Activated CD8-positive, alpha-beta T cell treated with anti-CD3 and anti-CD28 coated beads for 36 hours (primary cell): Measurements from ENCODE around the gene CRB1. TPM values are rescaled to one million over a fixed set of nuclear protein-coding genes. Genes with fewer than 3 reads are reported as not detected.

Experiments used
- ATAC-seq: fragments of 200-7000 bp; cut with Tn5 transposase; one replicate; pipeline ENCODE4 v1.10.0; 2021; ENCODE audit warnings: mild to moderate bottlenecking, moderate library complexity
- CTCF ChIA-PET: fragments of 350-600 bp; sonication (Branson Sonifier 250); formaldehyde crosslinking; loops from one replicate; lab custom pipeline; 2021; ENCODE audit warnings: antibody characterized with exemption; lab: Charles Lee
- POLR2A ChIA-PET: fragments of 350-600 bp; sonication (Branson Sonifier 250); formaldehyde crosslinking; loops from one replicate; lab custom pipeline; 2021; ENCODE audit warnings: antibody characterized with exemption; lab: Charles Lee
- DNase-seq: peaks from one replicate; pipeline ENCODE4 v3.0.0-alpha.2; 2020
- H3K27ac Mint-ChIP-seq: one replicate; pipeline ENCODE4 v1.8.0; 2021; ENCODE audit warnings: mild to moderate bottlenecking, mixed read lengths
- H3K27me3 Mint-ChIP-seq: one replicate; pipeline ENCODE4 v1.8.0; 2021; ENCODE audit warnings: mixed read lengths
- H3K36me3 Mint-ChIP-seq: one replicate; pipeline ENCODE4 v1.8.0; 2021; ENCODE audit warnings: low read depth, mixed read lengths
- H3K4me1 Mint-ChIP-seq: one replicate; pipeline ENCODE4 v1.8.0; 2021; ENCODE audit warnings: low read depth, mixed read lengths
- H3K4me3 Mint-ChIP-seq: one replicate; pipeline ENCODE4 v1.8.0; 2021; ENCODE audit warnings: mild to moderate bottlenecking, moderate library complexity, mixed read lengths
- H3K9me3 Mint-ChIP-seq: one replicate; pipeline ENCODE4 v1.8.0; 2021; ENCODE audit warnings: mixed read lengths
- CTCF ChIP-seq: fragments of 200-600 bp; IDR thresholded peaks from one replicate; pipeline ENCODE4 v1.8.0; 2022; ENCODE audit warnings: antibody characterized with exemption, mild to moderate bottlenecking
- intact Hi-C: fragments of 100-400 bp; cut with micrococcal nuclease; formaldehyde crosslinking; loops from one replicate; pipeline ENCODE4 v1.10.0; 2022
- total RNA-seq, 2 experiments: library from RNA; stranded (reverse); gene quantifications; one replicate each; pipeline ENCODE4 v1.2.3, GENCODE V29; 2021

CRB1 gene
- total RNA-seq, 2 experiments from 2014 or later = not detected

GRCh38 chr1:197367627-197368026 lies 99.6 kb downstream of the CRB1 start:
- Mint-ChIP-seq H3K27me3 (no peaks in the 10 kb centered on the region), H3K9me3 (no peaks in the 10 kb centered on the region), H3K36me3 (no peaks in the 10 kb centered on the region), H3K4me1 (no peaks in the 10 kb centered on the region), H3K27ac (no peak overlapping the region), H3K4me3 (no peak overlapping the region)
- POLR2A ChIA-PET = no interaction called here
- ATAC-seq = no peak
- intact Hi-C loops = no loop called here
- no peak for DNase-seq
- CTCF ChIA-PET = no interaction called here
- no peak for TF ChIP-seq CTCF

DNA sequence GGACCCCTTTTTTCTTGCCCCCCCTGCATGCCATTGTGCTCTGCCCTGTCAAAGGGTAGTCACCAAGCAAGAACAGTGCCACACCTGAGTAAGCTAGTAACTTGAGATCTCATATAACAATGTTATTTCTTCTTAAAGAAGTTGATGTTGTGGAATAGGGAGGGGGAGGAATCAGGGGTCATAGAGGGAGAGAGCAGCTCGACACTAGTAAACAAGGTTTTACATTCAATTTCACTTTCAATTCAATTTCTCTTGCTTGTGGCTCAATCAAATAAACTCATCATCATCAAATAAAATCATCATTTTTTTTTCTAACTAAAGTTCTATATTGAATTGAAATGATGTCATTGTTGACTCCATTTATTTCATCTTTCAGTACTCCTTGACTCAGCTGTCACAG lies 106.4 kb downstream of the CRB1 start:
- H3K4me1 Mint-ChIP-seq = no peaks in the 10 kb centered on the region
- ATAC-seq = no peak
- no peak for TF ChIP-seq CTCF
- H3K27ac Mint-ChIP-seq = no peak overlapping the region
- ChIA-PET CTCF (interaction anchor here (1.0 to 1.3 kb wide), 3 partner anchors 13 to 145 kb away, joined by 3 read pairs; no protein-coding TSS in a partner anchor), POLR2A (no interaction called here)
- intact Hi-C loops = no loop called here
- DNase-seq = no peak
- H3K9me3 Mint-ChIP-seq = no peaks in the 10 kb centered on the region
- H3K36me3 Mint-ChIP-seq = no peaks in the 10 kb centered on the region
- H3K4me3 Mint-ChIP-seq = no peak overlapping the region
- no peaks in the 10 kb centered on the region for H3K27me3 Mint-ChIP-seq

DNA sequence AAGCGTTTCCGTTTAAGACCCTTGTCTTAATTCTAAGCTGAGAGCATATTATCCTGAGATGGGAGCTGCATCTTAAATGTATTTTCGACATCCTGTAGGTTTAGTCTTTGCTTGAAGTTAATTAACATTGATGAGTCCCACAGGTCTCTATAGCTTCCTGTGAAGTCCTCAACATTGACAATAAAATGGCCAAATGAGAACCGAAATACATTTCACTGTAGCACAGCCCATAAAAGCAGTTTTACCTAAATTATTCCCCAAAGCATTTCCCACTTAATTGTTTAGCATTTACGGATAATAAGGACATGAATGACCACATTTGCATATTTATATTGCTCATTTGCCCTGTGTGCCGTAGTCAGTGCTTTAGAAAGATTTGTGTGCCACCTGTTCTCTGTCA lies 116.4 kb downstream of the CRB1 start:
- Mint-ChIP-seq H3K9me3 (no peaks in the 10 kb centered on the region), H3K4me3 (no peak overlapping the region), H3K27ac (no peak overlapping the region), H3K36me3 (no peaks in the 10 kb centered on the region), H3K4me1 (peaks cover 3% of the 10 kb centered on the region), H3K27me3 (no peaks in the 10 kb centered on the region)
- intact Hi-C loops = no loop called here
- ChIA-PET CTCF (interaction anchor here (1.6 to 4.7 kb wide), 2 partner anchors 16 to 138 kb away, joined by 3 to 24 read pairs; no protein-coding TSS in a partner anchor), POLR2A (no interaction called here)
- DNase-seq = no peak
- ATAC-seq = no peak
- no peak for TF ChIP-seq CTCF

DNA sequence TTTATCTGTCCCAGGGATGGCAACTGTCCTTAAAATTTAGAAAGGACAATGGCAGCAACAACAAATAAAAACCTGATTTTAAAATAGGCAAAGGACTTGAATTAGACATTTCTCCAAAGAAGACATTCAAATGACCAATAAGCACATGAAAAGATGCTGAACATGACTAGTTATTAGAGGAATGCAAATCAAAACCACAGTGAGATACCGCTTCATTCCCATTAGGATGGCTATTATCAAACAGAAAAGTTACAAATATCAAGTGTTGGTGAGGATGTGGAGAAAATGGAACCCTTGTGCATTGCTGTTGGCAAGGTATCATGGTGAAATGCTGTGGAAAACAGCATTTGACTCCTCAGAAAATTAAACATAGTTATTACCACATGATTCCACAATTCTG lies 120.7 kb downstream of the CRB1 start:
- ATAC-seq = no peak
- POLR2A ChIA-PET = no interaction called here

GRCh38 chr1:197390856-197391255 lies 122.8 kb downstream of the CRB1 start:
- Mint-ChIP-seq H3K27me3 (peaks cover 2% of the 10 kb centered on the region), H3K36me3 (no peaks in the 10 kb centered on the region), H3K4me1 (peaks cover 26% of the 10 kb centered on the region), H3K4me3 (no peak overlapping the region), H3K9me3 (no peaks in the 10 kb centered on the region), H3K27ac (peak overlapping the region; percentile 60)
- ChIA-PET POLR2A (no interaction called here), CTCF (interaction anchor here (0.6 to 1.7 kb wide), 2 partner anchors 9 to 115 kb away, joined by 3 to 8 read pairs; no protein-coding TSS in a partner anchor)
- intact Hi-C loops = no loop called here
- ATAC-seq (no peak), DNase-seq (no peak)
- no peak for TF ChIP-seq CTCF

More for the DNA sequence above, 120.7 kb downstream of the CRB1 start:
- no peaks in the 10 kb centered on the region for H3K36me3 Mint-ChIP-seq
- no peak overlapping the region for H3K27ac Mint-ChIP-seq
- CTCF ChIA-PET = no interaction called here
- peaks cover 26% of the 10 kb centered on the region for H3K4me1 Mint-ChIP-seq
- no peak for TF ChIP-seq CTCF
- intact Hi-C loops = no loop called here
- no peaks in the 10 kb centered on the region for H3K27me3 Mint-ChIP-seq
- DNase-seq = no peak
- no peaks in the 10 kb centered on the region for H3K9me3 Mint-ChIP-seq
- H3K4me3 Mint-ChIP-seq = no peak overlapping the region
